Pulmonary artery endothelial cell (primary cell): ENCODE results near the gene CREB5. TPM values are rescaled to one million over a fixed set of nuclear protein-coding genes. Genes with fewer than 3 reads are reported as not detected.

ENCODE experiments used
- DNase-seq: peaks from one replicate; pipeline ENCODE4 v3.0.0-alpha.2; 2011; ENCODE audit warnings: low read depth, low spot score
- total RNA-seq: library from RNA; depleted of rRNA; stranded (reverse); fragments of >200 nt; gene quantifications from 2 replicates; pipeline ENCODE4 v1.2.3, GENCODE V29; 2014

Gene CREB5
- total RNA-seq, 1 donor from 2014 or later, result 2.8 TPM

GRCh38 chr7:28435152-28435551, 22.8 kb downstream of the CREB5 start:
- no peak for DNase-seq

- DNase-seq, result no peak
Observed at GRCh38 chr7:28435732-28436378, 23.5 kb downstream of the CREB5 start.

- no peak for DNase-seq
Observed at GRCh38 chr7:28440055-28440601, 27.8 kb downstream of the CREB5 start.

GRCh38 chr7:28442540-28443420, 30.5 kb downstream of the CREB5 start:
- DNase-seq, result no peak

- no peak for DNase-seq
Observed at GRCh38 chr7:28446131-28446530, 33.8 kb downstream of the CREB5 start.

GRCh38 chr7:28447071-28447470, 34.8 kb downstream of the CREB5 start:
- no peak for DNase-seq

- no peak for DNase-seq
Observed at GRCh38 chr7:28448708-28449107, 36.4 kb downstream of the CREB5 start.

- DNase-seq, result no peak
Observed at GRCh38 chr7:28452681-28453080, 40.4 kb downstream of the CREB5 start.

GRCh38 chr7:28455486-28455885, 43.2 kb downstream of the CREB5 start:
- DNase-seq, result no peak

GRCh38 chr7:28456044-28456443, 43.7 kb downstream of the CREB5 start:
- DNase-seq, result no peak

GRCh38 chr7:28458732-28459131, 46.4 kb downstream of the CREB5 start:
- no peak for DNase-seq

- no peak for DNase-seq
Observed at GRCh38 chr7:28459306-28459705, 47.0 kb downstream of the CREB5 start.

GRCh38 chr7:28465697-28466096, 53.4 kb downstream of the CREB5 start:
- DNase-seq, result no peak

- no peak for DNase-seq
Observed at GRCh38 chr7:28466341-28466740, 54.0 kb downstream of the CREB5 start.

- no peak for DNase-seq
Observed at GRCh38 chr7:28466885-28467284, 54.6 kb downstream of the CREB5 start.

- no peak for DNase-seq
Observed at GRCh38 chr7:28469562-28469961, 57.2 kb downstream of the CREB5 start.

GRCh38 chr7:28470344-28470743, 58.0 kb downstream of the CREB5 start:
- DNase-seq, result no peak

GRCh38 chr7:28472332-28472731, 60.0 kb downstream of the CREB5 start:
- no peak for DNase-seq

- DNase-seq, result no peak
Observed at GRCh38 chr7:28473571-28474281, 61.4 kb downstream of the CREB5 start.

GRCh38 chr7:28474282-28474638, 61.9 kb downstream of the CREB5 start:
- DNase-seq, result no peak

- DNase-seq, result no peak
Observed at GRCh38 chr7:28474640-28475039, 62.3 kb downstream of the CREB5 start.

GRCh38 chr7:28477041-28477442, 64.7 kb downstream of the CREB5 start:
- DNase-seq, result no peak
